C4-2B (cell line): ENCODE measurements around the gene SUPT4H1.

Source experiments
- H3K27ac ChIP-seq: fragments of 450-650 bp; 2 replicates; pipeline ENCODE4 v1.5.1; 2017
- CTCF ChIP-seq: fragments of 450-650 bp; conservative IDR thresholded peaks from 2 replicates; pipeline ENCODE4 v1.5.1; 2017; ENCODE audit warnings: mild to moderate bottlenecking
- ZFX ChIP-seq: fragments of 450-650 bp; IDR thresholded peaks from 2 replicates; pipeline ENCODE4 v1.6.1; 2017

The SUPT4H1 gene

GRCh38 chr17:58375256-58375655, 23.3 kb upstream of the SUPT4H1 start:
- no peak overlapping the region for H3K27ac ChIP-seq
- TF ChIP-seq CTCF = no peak
- TF ChIP-seq ZFX = no peak

- TF ChIP-seq ZFX (no peak), CTCF (no peak)
- H3K27ac ChIP-seq = no peak overlapping the region
Observed at GRCh38 chr17:58373923-58374322, 21.9 kb upstream of the SUPT4H1 start.

- no peak overlapping the region for H3K27ac ChIP-seq
- TF ChIP-seq ZFX (no peak), CTCF (no peak)
Observed at GRCh38 chr17:58373003-58373402, 21.0 kb upstream of the SUPT4H1 start.

- H3K27ac ChIP-seq = no peak overlapping the region
- TF ChIP-seq ZFX = no peak
- no peak for TF ChIP-seq CTCF
Observed at GRCh38 chr17:58371300-58371950, 19.4 kb upstream of the SUPT4H1 start.

GRCh38 chr17:58370716-58371115, 18.7 kb upstream of the SUPT4H1 start:
- no peak for TF ChIP-seq ZFX
- TF ChIP-seq CTCF = no peak
- no peak overlapping the region for H3K27ac ChIP-seq

- TF ChIP-seq CTCF (no peak), ZFX (no peak)
Observed at GRCh38 chr17:58370309-58370708, 18.3 kb upstream of the SUPT4H1 start.

GRCh38 chr17:58369214-58370031, 17.4 kb upstream of the SUPT4H1 start:
- no peak for TF ChIP-seq CTCF
- no peak for TF ChIP-seq ZFX

More at GRCh38 chr17:58370309-58370708, 18.3 kb upstream of the SUPT4H1 start:
- no peak overlapping the region for H3K27ac ChIP-seq

More at GRCh38 chr17:58369214-58370031, 17.4 kb upstream of the SUPT4H1 start:
- no peak overlapping the region for H3K27ac ChIP-seq
